Activated T-helper 1 cell treated with anti-CD3 and anti-CD28 coated beads, Interleukin-2, amount 50 U/mL, for 16 hours (primary cell): ENCODE results near the gene FAM193A.
"Not testable (repeated sequence)": the region's sequence is repeated elsewhere in the genome, so short reads cannot be mapped to it uniquely, and the experiment has no call there.

ENCODE experiments used
- DNase-seq, 2 donors: peaks; one replicate each; pipeline ENCODE4 v3.0.0-alpha.2; 2020; ENCODE audit warnings: low read depth in 1 of 2, low spot score in 1 of 2

The FAM193A gene

DNA sequence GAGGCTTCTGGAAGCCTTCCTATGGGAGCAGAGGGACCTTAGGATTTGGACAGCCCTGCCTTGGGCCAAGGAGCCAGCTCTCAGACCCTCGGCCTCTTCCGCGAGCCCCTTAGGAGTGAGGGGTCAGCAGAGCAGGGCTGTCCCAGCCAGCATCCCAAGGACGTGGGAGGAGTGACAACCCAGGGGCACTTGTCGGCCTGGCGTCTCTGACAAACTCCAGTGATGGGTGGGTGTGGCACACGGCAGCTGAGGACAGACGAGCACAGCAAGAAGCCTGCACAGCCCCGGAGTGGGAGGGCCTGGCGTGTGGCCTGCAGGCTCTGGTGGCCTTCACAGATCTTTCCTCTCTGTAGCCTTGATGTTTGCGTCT, 231.2 kb downstream of the FAM193A start:
- DNase-seq, result no peak

DNA sequence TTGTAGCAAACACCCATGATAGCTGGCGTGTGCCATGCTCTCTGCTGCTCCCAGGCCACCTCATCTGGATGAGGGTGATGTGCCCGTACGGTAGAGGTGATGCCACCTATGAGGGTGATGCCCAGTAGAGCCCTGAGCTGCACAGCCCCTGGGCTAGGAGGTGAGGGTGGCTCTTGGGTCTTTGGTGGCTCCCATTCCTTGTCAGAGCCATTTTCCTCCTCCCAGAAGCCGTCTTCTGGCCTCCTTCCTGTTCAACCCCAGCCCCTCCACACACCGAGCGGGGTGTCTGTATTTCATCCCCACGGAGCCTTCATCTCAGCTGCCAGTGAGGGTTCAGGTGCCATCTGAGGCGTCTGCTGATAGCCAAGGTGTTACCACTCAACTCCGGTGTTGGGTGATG, 231.7 kb downstream of the FAM193A start:
- no peak for DNase-seq

DNA sequence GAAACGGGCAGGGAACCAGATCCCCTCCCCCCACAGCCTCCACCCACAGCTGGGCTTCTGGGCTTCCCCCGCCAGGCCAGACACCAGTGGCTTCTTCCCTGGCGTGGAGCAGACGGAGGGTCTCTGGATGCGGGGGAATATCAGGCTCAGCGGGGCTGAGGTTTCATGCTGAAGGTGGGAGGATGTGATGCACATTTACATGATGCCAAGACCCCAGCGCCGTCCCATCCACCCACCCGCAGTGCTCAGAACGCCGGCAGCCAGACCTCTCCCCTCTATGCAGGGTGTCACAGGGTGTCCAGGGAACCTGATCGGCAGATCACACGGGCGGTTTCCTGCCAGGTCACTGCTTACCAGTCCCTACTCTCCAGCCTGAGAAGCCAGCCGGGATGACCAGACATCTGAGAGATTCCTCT, 232.5 kb downstream of the FAM193A start:
- DNase-seq, result no peak

DNA sequence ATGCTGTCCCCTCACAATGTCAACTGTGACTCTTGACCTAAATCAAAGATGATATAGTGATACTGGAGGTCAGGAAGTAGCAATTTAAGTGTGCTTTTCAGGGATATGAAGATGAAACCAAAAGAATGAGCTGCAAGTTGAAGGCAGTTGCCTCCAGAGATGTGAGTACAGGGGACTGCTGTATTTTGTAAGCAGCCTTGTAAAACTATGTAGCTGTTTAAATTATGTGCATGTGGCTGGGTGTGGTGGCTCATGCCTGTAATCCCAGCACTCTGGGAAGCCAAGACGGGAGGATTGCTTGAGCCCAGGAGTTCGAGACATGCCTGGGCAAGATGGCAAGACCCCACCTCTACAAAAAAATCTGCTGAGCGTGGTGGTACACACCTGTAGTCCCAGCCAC, 234.8 kb downstream of the FAM193A start:
- no peak for DNase-seq

DNA sequence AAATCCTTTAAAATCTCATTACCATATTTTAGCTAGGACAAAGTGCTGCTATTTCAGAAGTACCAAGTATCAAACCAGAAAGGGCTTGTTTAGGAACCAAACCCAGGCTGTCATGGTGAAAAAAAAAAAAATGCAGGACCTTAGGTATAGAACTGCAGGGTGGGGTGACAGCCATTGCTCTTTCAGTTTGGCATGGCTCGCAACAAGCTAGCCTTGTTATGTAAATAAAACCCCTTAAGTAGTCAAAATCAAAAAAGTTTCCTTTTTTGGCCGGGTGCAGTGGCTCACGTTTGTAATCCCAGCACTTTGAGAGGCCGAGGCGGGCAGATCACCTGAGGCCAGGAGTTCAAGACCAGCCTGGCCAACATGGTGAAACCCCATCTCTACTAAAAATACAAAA, 244.2 kb downstream of the FAM193A start:
- DNase-seq, result not testable (repeated sequence)

DNA sequence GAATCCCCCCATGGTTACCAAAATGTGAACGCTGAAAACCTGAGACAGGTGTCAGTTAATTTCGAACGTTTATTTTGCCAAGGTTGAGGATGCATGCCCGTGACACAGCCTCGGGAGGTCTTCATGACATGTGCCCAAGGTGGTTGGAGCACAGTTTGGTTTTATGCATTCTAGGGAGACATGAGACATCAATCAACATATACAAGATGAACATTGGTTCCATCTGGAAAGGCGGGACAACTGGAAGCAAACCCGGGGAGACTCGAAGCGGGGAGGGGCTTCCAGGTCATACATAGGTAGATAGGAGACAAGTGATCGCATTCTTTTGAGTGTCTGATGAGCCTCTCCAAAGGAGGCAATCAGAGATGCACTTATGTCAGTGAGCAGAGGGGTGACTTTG, 245.5 kb downstream of the FAM193A start:
- DNase-seq, result no peak
